Tongue (tissue), 2 donors: Measurements from ENCODE around the gene ZNF609. TPM values are rescaled to one million over a fixed set of nuclear protein-coding genes. Genes with fewer than 3 reads are reported as not detected.
"Not testable (repeated sequence)": the region's sequence is repeated elsewhere in the genome, so short reads cannot be mapped to it uniquely, and the experiment has no call there.

ENCODE experiments used
- DNase-seq: peaks from one replicate; pipeline ENCODE4 v3.0.0-alpha.2; 2015
- total RNA-seq: library from RNA; depleted of rRNA; stranded (reverse); fragments of >200 nt; gene quantifications from one replicate; pipeline ENCODE4 v1.2.3, GENCODE V29; 2014

ZNF609 gene
- total RNA-seq, 1 donor from 2014 or later, result 19.6 TPM

- peak; percentile 60 for DNase-seq
Observed at GRCh38 chr15:64455961-64456371, 4.4 kb upstream of the ZNF609 start.

DNA sequence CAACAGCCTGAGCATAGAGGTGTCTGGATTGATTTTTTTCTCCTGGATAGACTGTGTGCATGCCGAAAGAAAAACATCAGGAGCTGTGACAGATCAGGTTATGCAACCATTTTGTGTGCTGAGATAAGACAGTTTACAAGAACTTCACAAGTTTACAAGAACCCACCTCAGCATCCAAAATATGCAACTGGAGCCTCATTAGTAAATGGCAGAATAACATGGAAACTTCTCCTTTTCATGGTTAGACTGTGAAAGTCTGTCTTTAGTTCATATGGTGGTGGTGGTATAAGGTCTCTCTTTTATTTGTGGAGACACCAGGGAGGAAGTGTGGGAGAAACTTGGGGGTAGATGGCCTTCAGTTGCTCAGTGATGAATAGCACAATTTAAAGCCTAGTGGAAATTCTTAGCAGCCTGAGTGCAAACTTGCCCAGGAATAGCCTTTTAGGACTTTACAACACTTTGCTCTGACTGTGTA is 3.7 kb upstream of the ZNF609 start:
- no peak for DNase-seq

DNA sequence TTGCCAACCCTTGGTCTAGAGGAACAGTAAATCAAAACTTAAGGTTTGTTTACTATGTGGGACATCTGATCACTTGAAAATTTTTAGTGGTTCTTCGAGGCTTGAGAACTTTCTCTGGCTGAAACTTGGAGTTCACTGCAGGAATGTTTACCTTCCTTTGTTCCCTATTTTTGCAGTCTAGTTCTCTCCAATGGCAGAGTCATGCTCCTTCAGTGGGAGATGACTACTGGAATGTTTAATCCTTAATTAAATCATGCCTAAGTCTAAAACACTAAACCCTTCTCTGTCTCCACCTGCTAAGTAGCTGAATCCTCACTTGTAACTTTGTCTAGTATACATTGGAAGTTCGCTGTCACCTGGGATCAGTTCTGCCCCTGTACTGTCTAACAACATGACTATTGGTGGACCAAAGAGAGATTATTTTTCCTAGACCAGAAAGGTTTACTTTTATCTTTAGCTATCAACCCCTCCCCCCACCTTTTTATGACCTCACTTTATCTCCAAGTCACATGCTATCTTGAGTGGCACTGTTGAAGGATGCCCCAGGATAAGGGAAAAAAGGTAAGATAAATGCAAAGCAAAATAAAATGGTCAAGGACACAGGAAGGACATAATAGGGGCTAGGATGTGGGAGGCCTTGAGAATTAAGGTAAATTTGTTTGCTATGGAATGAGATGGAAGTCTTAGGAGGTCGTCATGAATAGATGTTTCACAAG is 1.2 kb upstream of the ZNF609 start:
- no peak for DNase-seq

DNA sequence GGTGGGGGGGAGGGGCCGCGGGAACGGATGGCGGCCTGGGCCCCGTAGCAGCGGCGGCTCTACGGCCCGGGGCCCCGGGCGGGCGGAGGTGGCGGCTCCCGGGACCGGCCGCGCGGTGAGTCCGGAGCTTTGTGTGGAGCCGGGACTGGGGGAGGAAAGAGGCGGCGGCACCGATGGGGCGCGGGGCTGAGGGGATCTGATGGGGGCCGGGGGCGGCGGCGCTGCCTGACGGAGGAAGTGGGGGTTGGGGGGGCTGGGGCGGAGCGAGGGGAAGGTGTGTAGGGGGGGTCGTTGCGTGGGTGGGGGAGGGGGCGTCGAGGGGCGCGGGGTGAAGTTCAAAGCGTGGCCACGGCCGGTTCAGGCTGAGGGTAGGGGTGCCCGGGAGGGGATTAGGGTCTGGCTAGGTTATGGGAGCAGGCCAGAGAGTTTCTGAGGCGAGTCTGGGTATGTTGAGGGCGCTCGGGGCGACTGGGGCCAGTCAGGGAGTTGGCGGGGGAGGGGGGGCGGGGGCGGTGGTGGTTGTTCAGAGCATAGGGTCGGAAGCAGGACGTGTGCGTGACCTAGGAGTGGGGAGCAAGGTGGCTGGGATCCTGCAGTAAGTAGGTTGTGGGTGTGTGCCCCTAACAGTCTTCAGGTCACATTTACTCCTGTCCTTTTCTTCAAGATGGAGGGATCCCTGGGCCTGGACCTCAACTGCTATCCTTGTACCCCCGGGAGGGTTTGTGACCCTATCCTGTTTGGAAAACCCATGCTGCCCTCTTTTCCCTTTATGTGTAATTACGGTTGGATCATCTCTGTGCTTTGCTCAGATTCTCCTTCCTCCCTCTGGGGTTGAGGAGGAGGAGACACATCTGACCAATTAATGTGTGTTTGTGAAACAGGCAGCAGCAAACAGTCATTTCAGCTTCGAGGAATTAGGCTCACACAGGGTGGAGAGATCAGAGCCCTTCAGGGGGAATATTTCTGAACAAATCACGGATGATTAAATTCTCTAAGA is 644 bp downstream of the ZNF609 start:
- DNase-seq, result peak; percentile 76

GRCh38 chr15:64461721-64462162 is 1.4 kb downstream of the ZNF609 start:
- DNase-seq, result no peak

DNA sequence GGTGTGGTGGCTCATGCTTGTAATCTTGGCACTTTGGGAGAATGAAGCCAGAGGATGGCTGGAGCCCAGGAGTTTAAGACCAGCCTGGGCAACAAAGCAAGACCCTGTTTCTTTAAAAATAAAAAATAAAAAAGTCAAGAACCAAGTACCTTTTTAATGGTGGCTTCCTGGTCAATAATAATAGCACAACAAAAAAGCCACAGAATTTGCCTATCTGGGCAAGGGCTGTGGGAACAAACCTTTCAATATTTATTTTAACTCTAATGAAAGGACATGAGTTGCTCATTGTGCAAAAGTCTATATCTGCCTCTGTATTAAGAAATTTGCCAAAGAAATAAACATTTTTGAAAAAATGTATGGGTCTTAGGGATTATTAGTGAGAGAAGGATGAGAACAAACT is 2.1 kb downstream of the ZNF609 start:
- no peak for DNase-seq

DNA sequence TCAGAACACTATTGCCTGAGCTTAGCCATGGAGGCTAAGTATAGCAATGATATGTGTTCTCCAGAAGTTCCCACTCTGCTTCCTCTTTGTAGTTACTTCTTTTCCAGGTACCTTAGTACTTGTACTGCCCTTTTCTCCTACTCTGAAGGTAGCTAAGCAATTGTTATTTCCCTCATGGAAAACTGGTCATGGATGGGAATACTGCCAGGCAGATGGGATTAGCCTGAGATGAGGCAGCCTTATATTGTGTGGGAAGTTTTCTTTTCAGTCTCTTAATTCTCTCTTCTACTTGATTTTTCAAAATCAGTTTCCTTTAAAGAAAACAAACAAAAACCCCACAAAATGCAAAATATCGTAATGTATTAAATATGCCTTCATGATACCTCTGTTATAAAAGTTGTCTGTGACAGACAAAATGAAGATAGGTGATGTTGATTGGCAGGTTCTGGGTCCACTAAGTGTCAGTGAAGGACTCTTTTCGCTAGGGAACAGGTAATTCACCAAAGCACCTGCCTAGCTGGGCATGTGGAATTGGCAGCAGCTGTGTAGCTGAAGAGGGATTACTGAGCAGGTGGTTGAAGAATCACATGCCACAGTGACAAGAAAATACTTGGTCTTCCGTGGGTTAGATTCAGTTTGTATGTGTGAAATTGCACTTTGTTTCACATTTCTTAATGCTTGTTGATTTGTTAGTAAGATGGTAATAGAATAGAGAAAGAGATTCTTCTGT is 4.1 kb downstream of the ZNF609 start:
- DNase-seq, result peak; percentile 67

DNA sequence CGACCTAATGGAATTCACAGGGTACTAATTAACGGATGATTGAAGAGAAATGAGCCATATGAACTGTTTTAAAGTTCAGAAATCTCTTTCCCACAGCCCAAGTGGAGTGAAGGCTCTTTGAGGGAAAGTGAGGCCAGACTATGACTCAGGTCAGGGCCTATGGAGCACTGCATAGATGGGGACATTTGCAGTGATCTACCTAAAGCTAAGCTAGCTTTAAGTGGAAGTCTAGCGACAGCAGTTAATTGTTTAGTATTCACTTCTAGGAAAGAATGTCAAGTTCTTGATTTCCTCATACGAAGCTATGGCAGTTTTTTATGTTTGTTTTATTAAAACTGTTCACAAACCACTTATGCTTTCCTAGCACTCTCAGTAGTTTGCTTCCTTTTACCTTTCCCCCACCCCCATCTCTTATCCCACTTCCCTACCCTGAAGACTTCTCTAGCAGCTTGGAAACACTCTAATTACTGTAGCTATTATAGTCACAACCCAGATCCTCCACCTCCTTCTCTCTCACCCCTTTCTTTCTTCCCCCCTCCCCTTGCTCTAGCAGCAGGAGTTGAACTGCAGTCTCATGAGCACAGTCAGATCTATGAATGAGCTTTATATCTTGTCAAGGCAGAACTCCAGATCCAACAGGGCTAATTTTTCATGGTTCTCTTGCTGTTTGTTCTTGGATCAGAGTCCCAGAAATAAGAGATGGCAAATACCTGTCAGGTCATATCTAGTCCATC is 6.2 kb downstream of the ZNF609 start:
- DNase-seq, result no peak

- no peak for DNase-seq
Observed at GRCh38 chr15:64472161-64472560, 11.8 kb downstream of the ZNF609 start.

DNA sequence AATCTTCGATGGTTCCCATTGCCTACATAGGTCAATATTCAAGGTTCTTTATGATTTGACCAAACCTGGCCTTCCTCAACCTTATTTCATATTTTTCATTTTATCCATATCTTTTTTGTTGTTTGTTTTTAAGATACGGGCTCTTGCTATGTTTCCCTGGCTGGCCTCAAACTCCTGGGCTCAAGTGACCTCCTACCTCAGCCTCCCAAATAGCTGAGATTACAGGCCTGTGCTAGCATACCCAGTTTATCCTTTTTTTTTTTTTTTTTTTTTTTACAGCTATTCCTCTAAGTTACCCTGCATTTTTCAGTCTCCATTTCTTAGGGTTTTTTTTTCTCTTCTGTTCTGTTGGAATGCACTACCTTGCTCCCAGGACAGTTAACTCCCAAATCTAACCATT is 14.5 kb downstream of the ZNF609 start:
- DNase-seq, result no peak

DNA sequence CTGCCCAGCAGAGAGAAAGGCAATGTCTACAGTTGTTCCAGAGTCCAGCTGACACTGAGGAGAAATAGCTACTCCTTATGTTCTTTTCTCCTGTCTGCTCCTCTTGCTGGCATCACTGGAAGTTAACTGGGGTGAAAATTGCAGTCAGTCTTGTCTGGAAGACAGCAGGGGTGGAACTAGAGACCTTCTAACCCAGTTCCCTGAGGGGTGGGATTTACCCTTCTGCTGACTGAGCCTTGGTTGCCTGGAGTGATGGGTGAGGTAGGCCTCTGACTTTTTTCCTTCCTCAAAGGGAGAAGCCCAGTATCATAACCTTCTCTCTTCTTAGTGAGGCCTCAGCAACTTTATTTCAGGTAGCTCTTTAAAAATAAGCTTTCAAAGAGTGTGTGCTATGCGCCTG is 16.2 kb downstream of the ZNF609 start:
- no peak for DNase-seq

GRCh38 chr15:64478863-64479262 is 18.5 kb downstream of the ZNF609 start:
- DNase-seq, result no peak

DNA sequence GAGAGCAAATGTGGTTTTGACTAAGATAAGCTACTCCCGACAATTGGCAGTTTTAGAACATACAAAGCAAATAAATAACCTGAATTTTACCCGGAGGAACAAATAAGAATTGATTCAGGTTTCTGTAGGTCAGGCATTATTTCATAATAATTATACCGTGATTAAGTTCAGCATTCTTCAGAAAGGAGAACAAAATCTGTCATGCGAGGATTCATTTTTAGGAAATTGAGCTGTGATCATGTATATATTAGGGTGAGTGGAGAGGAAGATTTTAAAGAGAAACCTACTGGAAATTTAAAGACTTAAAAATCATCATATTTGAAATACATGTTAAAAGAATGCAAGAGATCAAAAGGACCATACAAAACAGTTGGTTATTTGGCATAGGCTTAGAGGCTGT is 20.5 kb downstream of the ZNF609 start:
- DNase-seq, result no peak

DNA sequence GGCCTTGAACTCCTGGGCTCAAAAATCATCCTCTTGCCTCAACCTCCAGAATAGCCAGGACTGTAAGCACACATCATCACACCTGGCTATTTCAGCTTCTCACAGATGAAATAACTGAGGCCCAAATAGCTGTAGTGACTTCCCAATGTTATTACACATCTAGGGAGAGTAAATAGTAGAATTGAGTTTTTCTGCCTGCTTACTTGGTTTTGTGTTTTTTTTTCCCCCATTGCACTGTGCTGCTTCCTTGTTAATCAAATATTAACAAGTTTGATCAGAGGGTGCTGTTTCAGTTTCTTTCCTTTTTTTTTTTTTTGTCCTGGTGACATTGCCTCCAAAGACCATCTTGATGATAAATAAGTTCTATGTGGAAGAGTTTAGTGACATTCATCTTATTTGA is 23.4 kb downstream of the ZNF609 start:
- DNase-seq, result no peak

- DNase-seq, result no peak
Observed at GRCh38 chr15:64485796-64486195, 25.4 kb downstream of the ZNF609 start.

- DNase-seq, result no peak
Observed at GRCh38 chr15:64490598-64491259, 30.4 kb downstream of the ZNF609 start.

GRCh38 chr15:64493641-64494040 is 33.3 kb downstream of the ZNF609 start:
- DNase-seq, result no peak

GRCh38 chr15:64495968-64496367 is 35.6 kb downstream of the ZNF609 start:
- not testable (repeated sequence) for DNase-seq

DNA sequence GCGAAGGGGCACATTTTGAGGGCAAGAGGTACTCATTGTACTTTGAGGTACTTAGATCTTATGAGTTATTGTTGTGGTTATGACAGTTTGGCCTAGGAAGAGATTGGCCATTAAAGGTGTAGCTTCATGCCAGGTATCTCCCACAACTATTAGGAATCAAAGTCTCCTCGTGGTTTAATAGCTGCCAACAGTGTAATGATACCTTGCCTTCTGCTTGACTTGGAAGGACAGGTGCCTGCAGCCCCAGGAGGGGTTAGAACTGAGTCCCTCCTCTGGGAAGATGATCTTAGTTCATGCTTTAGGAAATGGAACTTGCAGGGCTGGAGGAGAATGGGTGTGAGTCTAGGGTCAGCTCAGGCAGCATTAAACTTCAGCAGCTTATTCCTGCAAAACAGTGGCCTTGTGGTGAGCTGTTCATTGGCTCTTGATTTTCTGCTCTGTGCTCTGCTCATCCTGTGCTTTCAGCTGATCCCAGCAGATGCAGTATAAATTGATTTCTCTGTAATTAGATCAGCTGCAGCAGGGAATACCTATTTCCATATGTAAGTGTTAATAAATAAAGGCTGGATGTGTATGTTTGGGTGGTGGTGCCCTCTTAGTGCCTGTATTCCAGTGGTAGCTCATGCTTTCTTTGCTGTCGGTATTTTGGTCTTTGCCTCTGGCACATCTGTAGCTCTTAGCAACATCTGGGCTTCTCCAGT is 40.5 kb downstream of the ZNF609 start:
- no peak for DNase-seq

DNA sequence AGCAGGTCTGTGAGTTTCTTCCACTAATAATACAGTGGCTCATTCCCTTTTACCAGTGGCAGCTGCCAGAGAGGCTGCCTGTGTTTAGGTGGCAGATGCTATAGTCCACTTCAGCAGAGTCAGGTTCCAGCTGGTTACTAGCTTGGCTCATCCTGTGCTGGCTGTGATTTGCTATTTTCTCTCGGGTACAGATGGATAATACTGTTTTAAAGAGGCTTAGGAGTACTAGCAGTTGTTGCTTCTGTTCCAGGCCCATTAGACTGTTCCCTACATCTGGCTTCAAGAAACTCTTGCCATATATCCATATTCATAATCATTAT is 41.0 kb downstream of the ZNF609 start:
- DNase-seq, result peak; percentile 74

DNA sequence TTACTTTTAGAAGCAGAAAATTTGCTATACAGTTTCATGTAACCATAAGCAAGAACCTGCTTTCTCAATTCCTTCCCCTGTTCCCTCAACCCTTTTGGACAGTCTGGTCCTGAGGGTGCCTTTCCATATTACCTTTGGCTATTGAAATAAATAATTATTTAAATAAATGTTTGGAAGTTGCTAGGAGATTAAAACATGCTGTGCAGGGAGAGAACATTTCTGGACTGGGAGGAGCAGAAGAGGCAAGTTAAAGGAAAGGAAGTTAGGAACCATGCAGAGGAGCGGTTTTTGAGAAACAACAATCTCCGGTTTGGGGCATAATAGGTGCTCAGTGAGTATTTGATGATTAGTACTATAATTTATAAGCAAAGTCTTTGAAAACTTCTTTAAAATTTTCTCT is 41.8 kb downstream of the ZNF609 start:
- no peak for DNase-seq
